OCI-LY7 (cell line): Measurements from ENCODE around the gene HSD17B13. TPM values are rescaled to one million over a fixed set of nuclear protein-coding genes. Genes with fewer than 3 reads are reported as not detected.
"Not testable (repeated sequence)": the region's sequence is repeated elsewhere in the genome, so short reads cannot be mapped to it uniquely, and the experiment has no call there.

Experiments
- BruUV-seq: library from RNA; stranded (reverse); fragments of 400-500 nt; replicated peaks from 2 replicates; lab custom pipeline; 2021; lab: Mats Ljungman, UMichigan
- CTCF ChIA-PET: fragments of 300-600 bp; sonication (Branson Sonifier 250); formaldehyde crosslinking; loops from one replicate; lab custom pipeline; 2022; ENCODE audit warnings: antibody characterized with exemption; ENCODE audit not compliant: unreplicated experiment; lab: Charles Lee
- POLR2A ChIA-PET: fragments of 300-600 bp; sonication (Branson Sonifier 250); formaldehyde crosslinking; loops from one replicate; lab custom pipeline; 2022; ENCODE audit warnings: antibody characterized with exemption; lab: Charles Lee
- DNase-seq: peaks from one replicate; pipeline ENCODE4 v3.0.0-alpha.2; 2015; ENCODE audit warnings: low spot score
- H2AFZ ChIP-seq: fragments of 200-600 bp; sonication (generic), shearing (Covaris generic); 2 replicates; pipeline ENCODE4 v1.6.1; 2014; ENCODE audit warnings: mild to moderate bottlenecking, antibody characterized with exemption, low read length, moderate library complexity
- H3K27ac ChIP-seq: fragments of 200-600 bp; sonication (generic); 2 replicates; pipeline ENCODE4 v1.5.1; 2014; ENCODE audit warnings: mixed run types, low read depth, mild to moderate bottlenecking, moderate library complexity, low read length, inconsistent platforms; ENCODE audit not compliant: poor library complexity, severe bottlenecking
- H3K36me3 ChIP-seq: fragments of 200-600 bp; sonication (generic); 2 replicates; pipeline ENCODE4 v1.6.1; 2014; ENCODE audit warnings: mild to moderate bottlenecking, antibody characterized with exemption, low read length, moderate library complexity, mixed read lengths; ENCODE audit not compliant: insufficient read depth
- H3K4me1 ChIP-seq: fragments of 200-600 bp; sonication (generic); 2 replicates; pipeline ENCODE4 v1.5.1; 2014; ENCODE audit warnings: mild to moderate bottlenecking, low read length; ENCODE audit not compliant: insufficient read depth, poor library complexity, severe bottlenecking
- H3K4me2 ChIP-seq: fragments of 200-600 bp; sonication (generic); 2 replicates; pipeline ENCODE4 v1.6.1; 2014; ENCODE audit warnings: mild to moderate bottlenecking, low read length
- H3K4me3 ChIP-seq: fragments of 200-600 bp; sonication (generic); 2 replicates; pipeline ENCODE4 v1.5.1; 2014; ENCODE audit warnings: mild to moderate bottlenecking, low read depth, low read length; ENCODE audit not compliant: poor library complexity, severe bottlenecking
- H3K79me2 ChIP-seq: fragments of 200-600 bp; sonication (generic); 2 replicates; pipeline ENCODE4 v1.6.1; 2016; ENCODE audit warnings: low read depth, mild to moderate bottlenecking, low read length, moderate library complexity, mixed read lengths; ENCODE audit not compliant: insufficient read depth
- H3K9me2 ChIP-seq: fragments of 200-600 bp; sonication (generic); 2 replicates; pipeline ENCODE4 v1.6.1; 2016; ENCODE audit warnings: mild to moderate bottlenecking, low read length, mixed read lengths; ENCODE audit not compliant: insufficient read depth
- H3K9me3 ChIP-seq: fragments of 200-600 bp; sonication (generic); 2 replicates; pipeline ENCODE4 v1.6.1; 2014; ENCODE audit warnings: mild to moderate bottlenecking, mixed run types, low read length, mixed read lengths
- H4K20me1 ChIP-seq: fragments of 200-600 bp; sonication (generic); 2 replicates; pipeline ENCODE4 v1.6.1; 2014; ENCODE audit warnings: mild to moderate bottlenecking, antibody characterized with exemption, low read length, moderate library complexity, mixed read lengths; ENCODE audit not compliant: insufficient read depth
- EZH2phosphoT487 ChIP-seq: fragments of 200-600 bp; sonication (generic); IDR thresholded peaks from 2 replicates; pipeline ENCODE4 v1.6.1; 2018; ENCODE audit warnings: low read depth, borderline replicate concordance, mild to moderate bottlenecking, mixed run types, antibody characterized with exemption, low read length, moderate library complexity, mixed read lengths
- intact Hi-C: fragments of 100-400 bp; cut with micrococcal nuclease; formaldehyde crosslinking; loops from one replicate; pipeline ENCODE4 v1.10.0; 2022; ENCODE audit not compliant: unreplicated experiment
- total RNA-seq, 2 experiments: library from RNA; depleted of rRNA in 1 of 2; stranded (reverse); fragments of >200 nt in 1 of 2; shearing (Covaris generic) in 1 of 2; gene quantifications; 2 replicates each; pipeline ENCODE4 v1.2.3, GENCODE V29; 2014 to 2022
- TF ChIP-seq, protein P1 (sequence below): fragments of 200-600 bp; sonication (generic); conservative IDR thresholded peaks from 2 replicates; pipeline ENCODE4 v1.5.1; 2014; ENCODE audit warnings: mild to moderate bottlenecking, antibody characterized with exemption, low read length, moderate library complexity, mixed read lengths

The HSD17B13 gene
- total RNA-seq, 2 experiments from 2014 or later = not detected

DNA sequence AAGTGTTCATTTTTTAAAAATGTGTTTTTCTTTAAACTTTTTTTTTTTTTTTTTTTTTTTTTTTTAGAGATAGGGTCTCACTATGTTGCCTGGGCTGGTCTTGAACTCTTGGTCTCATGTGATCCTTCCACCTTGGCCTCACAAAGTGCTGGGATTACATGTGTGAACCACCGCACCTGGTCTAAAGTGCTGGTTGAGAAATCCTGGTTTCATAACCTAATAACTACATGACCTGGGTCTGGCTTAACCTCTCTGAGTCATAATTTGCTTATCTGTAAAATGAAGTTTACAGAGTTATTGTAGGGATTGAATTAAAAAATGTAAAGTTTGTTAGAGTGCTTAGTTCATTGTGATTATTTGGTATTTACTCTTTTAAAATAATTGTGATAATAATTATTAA is 5.2 kb downstream of the HSD17B13 start:
- H3K4me3 ChIP-seq = no peak overlapping the region
- no peak overlapping the region for H3K4me2 ChIP-seq
- no peaks in the 10 kb centered on the region for H3K9me2 ChIP-seq
- CTCF ChIA-PET = no interaction called here
- no peaks in the 10 kb centered on the region for H3K36me3 ChIP-seq
- H3K4me1 ChIP-seq = no peaks in the 10 kb centered on the region
- intact Hi-C loops = no loop called here
- BruUV-seq = no TSS peak
- H3K27ac ChIP-seq = no peak overlapping the region
- H4K20me1 ChIP-seq = no peaks in the 10 kb centered on the region
- no peak overlapping the region for H2AFZ ChIP-seq
- TF ChIP-seq, protein P1, sequence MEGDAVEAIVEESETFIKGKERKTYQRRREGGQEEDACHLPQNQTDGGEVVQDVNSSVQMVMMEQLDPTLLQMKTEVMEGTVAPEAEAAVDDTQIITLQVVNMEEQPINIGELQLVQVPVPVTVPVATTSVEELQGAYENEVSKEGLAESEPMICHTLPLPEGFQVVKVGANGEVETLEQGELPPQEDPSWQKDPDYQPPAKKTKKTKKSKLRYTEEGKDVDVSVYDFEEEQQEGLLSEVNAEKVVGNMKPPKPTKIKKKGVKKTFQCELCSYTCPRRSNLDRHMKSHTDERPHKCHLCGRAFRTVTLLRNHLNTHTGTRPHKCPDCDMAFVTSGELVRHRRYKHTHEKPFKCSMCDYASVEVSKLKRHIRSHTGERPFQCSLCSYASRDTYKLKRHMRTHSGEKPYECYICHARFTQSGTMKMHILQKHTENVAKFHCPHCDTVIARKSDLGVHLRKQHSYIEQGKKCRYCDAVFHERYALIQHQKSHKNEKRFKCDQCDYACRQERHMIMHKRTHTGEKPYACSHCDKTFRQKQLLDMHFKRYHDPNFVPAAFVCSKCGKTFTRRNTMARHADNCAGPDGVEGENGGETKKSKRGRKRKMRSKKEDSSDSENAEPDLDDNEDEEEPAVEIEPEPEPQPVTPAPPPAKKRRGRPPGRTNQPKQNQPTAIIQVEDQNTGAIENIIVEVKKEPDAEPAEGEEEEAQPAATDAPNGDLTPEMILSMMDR = no peak
- no peak for TF ChIP-seq EZH2phosphoT487
- no peak for DNase-seq
- no peaks in the 10 kb centered on the region for H3K79me2 ChIP-seq
- H3K9me3 ChIP-seq = no peaks in the 10 kb centered on the region
- POLR2A ChIA-PET = interaction anchor here (1.0 kb wide), 1 partner anchor 9 kb away, joined by 3 read pairs; no protein-coding TSS in a partner anchor

DNA sequence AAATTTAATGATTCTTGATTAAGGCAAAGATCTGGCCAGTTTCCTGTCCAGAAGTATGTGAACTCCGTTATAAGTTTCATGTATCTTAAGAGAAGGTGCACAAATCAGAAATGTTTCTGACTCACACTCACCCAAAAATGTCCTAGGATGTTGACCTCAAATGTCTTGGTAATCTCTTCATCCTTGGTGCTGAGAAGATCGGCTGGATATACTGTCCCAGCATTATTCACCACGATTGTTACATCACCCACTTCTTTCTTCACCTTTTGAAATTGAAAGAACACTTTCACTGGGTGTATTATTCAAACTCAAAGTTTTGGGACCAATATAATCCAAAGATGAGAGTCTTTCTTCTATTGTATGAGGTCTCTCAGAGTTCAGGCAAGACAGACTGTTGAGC is 5.7 kb downstream of the HSD17B13 start:
- CTCF ChIA-PET = no interaction called here
- TF ChIP-seq, protein P1 = no peak
- no peak for TF ChIP-seq EZH2phosphoT487
- H3K4me1 ChIP-seq = no peaks in the 10 kb centered on the region
- POLR2A ChIA-PET = interaction anchor here (0.6 kb wide), 1 partner anchor 19 kb away, joined by 3 read pairs; no protein-coding TSS in a partner anchor
- H3K79me2 ChIP-seq = no peaks in the 10 kb centered on the region
- no TSS peak for BruUV-seq
- H3K9me2 ChIP-seq = no peaks in the 10 kb centered on the region
- H3K27ac ChIP-seq = no peak overlapping the region
- H4K20me1 ChIP-seq = no peaks in the 10 kb centered on the region
- no peaks in the 10 kb centered on the region for H3K36me3 ChIP-seq
- intact Hi-C loops = no loop called here
- no peak overlapping the region for H2AFZ ChIP-seq
- H3K9me3 ChIP-seq = no peaks in the 10 kb centered on the region
- DNase-seq = no peak
- no peak overlapping the region for H3K4me3 ChIP-seq
- no peak overlapping the region for H3K4me2 ChIP-seq

DNA sequence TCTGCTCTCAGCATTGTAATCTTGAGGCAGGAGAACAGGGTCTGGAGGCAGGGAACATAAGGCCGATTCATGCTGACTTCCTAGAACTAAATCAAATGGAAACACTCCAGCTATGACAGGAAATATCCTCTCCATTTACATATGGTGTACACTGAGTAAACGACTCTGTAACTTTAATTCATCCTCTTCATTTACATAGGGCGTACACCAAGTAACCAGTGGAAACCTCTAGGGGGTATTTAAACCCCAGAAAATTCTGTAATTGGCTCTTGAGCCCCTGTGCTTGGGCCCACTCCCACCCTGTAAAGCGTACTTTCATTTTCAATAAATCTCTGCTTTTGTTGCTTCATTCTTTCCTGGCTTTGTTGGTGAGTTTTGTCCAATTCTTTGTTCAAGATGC is 7.7 kb downstream of the HSD17B13 start:
- H3K27ac ChIP-seq, H4K20me1 ChIP-seq, DNase-seq, H3K4me2 ChIP-seq, intact Hi-C loops, POLR2A ChIA-PET, H3K4me1 ChIP-seq, BruUV-seq, H3K9me3 ChIP-seq, H2AFZ ChIP-seq, H3K36me3 ChIP-seq, H3K9me2 ChIP-seq, CTCF ChIA-PET, H3K4me3 ChIP-seq, H3K79me2 ChIP-seq: not testable (repeated sequence)
